HPDE6-E6E7 (cell line): ENCODE results near the gene APBB2.
"Not testable (repeated sequence)": the region's sequence is repeated elsewhere in the genome, so short reads cannot be mapped to it uniquely, and the experiment has no call there.

ENCODE experiments used
- DNase-seq: peaks from one replicate; pipeline ENCODE4 v3.0.0; 2011; ENCODE audit warnings: missing footprints; ENCODE audit errors: extremely low spot score

Gene APBB2

GRCh38 chr4:41061482-41062185 is 152.7 kb downstream of the APBB2 start:
- no peak for DNase-seq

GRCh38 chr4:41060352-41061334 is 153.7 kb downstream of the APBB2 start:
- no peak for DNase-seq

GRCh38 chr4:41059411-41059810 is 154.9 kb downstream of the APBB2 start:
- DNase-seq = not testable (repeated sequence)

GRCh38 chr4:41058426-41058825 is 155.9 kb downstream of the APBB2 start:
- DNase-seq = no peak

GRCh38 chr4:41057467-41057866 is 156.9 kb downstream of the APBB2 start:
- no peak for DNase-seq

GRCh38 chr4:41052287-41052686 is 162.1 kb downstream of the APBB2 start:
- no peak for DNase-seq

GRCh38 chr4:41050880-41051775 is 163.2 kb downstream of the APBB2 start:
- no peak for DNase-seq

- DNase-seq = no peak
Observed at GRCh38 chr4:41050116-41050515, 164.2 kb downstream of the APBB2 start.

GRCh38 chr4:41049176-41049575 is 165.2 kb downstream of the APBB2 start:
- not testable (repeated sequence) for DNase-seq

- no peak for DNase-seq
Observed at GRCh38 chr4:41044791-41045190, 169.6 kb downstream of the APBB2 start.

- DNase-seq = no peak
Observed at GRCh38 chr4:41044165-41044564, 170.2 kb downstream of the APBB2 start.

GRCh38 chr4:41043465-41043864 is 170.9 kb downstream of the APBB2 start:
- DNase-seq = no peak

- DNase-seq = no peak
Observed at GRCh38 chr4:41041551-41041950, 172.8 kb downstream of the APBB2 start.

GRCh38 chr4:41039317-41039716 is 175.0 kb downstream of the APBB2 start:
- DNase-seq = no peak

- no peak for DNase-seq
Observed at GRCh38 chr4:41038304-41038703, 176.0 kb downstream of the APBB2 start.

GRCh38 chr4:41029098-41029497 is 185.2 kb downstream of the APBB2 start:
- no peak for DNase-seq

GRCh38 chr4:41028392-41029076 is 185.8 kb downstream of the APBB2 start:
- DNase-seq = no peak

GRCh38 chr4:41026971-41027370 is 187.4 kb downstream of the APBB2 start:
- no peak for DNase-seq

- DNase-seq = no peak
Observed at GRCh38 chr4:41025824-41026223, 188.5 kb downstream of the APBB2 start.

- no peak for DNase-seq
Observed at GRCh38 chr4:41024556-41025491, 189.5 kb downstream of the APBB2 start.
